GM19328 (cell line): ENCODE measurements around the gene PAXX.

Experiments
- ATAC-seq: cut with Tn5 transposase; IDR thresholded peaks from one replicate; pipeline ENCODE4 v1.9.1; 2021; ENCODE audit warnings: mild to moderate bottlenecking, moderate library complexity; ENCODE audit not compliant: unreplicated experiment

PAXX gene

DNA sequence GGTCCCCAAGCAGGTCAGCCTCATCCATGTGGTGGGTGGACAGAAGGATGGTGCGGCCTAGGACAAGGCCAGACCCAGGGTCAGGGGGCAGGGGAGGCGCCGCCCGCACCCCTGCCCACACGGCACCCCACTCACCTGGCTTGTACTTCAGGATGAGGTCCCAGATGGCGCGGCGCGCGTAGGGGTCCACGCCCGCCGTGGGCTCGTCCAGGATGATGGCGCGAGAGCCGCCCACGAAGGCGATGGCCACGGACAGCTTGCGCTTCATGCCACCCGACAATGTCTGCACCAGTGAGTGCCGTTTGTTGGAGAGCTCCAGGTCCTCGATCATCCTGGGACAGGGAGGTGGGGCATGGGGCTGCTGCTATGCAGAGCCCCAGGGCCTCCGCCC, 23.3 kb downstream of the PAXX start:
- ATAC-seq = no peak

DNA sequence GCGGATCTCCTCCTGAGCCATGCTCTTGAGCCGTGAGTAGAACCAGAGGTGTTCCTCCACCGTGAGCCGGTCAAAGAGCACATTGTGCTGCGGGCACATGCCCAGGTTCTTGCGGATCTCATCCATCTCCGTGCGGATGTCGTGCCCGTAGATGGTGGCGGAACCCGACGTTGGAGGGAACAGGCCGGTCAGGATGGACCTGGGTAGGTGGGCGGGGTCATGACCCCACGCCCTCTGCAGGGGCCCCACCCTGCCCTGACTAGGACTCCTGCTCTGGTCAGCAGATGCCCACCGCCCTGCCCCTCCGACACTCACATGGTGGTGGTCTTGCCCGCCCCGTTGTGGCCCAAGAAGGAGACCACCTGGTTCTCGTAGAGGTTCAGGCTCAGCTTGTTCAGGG, 23.8 kb downstream of the PAXX start:
- no peak for ATAC-seq

DNA sequence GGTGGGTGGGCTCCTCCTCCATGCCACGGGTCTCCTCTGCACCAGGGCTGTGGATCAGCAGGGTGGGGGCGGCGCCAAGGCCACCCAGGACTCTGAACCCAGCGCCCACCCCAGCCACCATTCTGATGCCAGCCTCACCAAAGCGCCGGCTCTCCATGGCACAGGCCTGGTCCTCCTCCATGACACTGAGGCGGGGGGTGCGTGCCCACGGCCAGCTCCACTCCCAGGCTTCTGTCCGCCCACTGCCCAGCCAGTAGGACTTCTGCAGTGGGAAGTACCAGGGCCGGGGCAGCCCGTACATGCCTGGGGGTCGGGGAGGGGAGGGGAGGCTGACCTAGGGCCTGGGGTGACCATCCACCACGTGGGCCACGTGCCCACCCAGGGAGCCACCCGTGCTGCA, 24.2 kb downstream of the PAXX start:
- no peak for ATAC-seq

DNA sequence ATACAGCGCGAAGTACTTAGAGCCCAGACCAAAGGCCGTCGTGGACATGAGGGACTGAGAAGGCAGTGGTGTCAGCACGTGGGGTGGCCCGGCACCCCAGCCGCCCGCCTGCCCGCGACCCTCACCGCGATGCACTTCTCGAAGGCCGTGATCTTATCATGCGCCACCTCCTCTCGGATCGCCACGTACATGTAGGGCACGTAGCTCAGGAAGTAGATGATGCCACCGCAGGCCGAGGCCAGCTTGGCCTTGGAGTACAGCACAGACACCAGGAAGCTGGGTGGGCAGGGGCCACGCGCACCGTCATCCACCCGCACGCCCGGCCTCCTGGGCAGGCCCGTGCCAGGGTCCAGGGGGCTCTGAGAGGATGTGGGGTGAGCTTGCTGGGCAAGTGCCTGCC, 24.8 kb downstream of the PAXX start:
- ATAC-seq = no peak

DNA sequence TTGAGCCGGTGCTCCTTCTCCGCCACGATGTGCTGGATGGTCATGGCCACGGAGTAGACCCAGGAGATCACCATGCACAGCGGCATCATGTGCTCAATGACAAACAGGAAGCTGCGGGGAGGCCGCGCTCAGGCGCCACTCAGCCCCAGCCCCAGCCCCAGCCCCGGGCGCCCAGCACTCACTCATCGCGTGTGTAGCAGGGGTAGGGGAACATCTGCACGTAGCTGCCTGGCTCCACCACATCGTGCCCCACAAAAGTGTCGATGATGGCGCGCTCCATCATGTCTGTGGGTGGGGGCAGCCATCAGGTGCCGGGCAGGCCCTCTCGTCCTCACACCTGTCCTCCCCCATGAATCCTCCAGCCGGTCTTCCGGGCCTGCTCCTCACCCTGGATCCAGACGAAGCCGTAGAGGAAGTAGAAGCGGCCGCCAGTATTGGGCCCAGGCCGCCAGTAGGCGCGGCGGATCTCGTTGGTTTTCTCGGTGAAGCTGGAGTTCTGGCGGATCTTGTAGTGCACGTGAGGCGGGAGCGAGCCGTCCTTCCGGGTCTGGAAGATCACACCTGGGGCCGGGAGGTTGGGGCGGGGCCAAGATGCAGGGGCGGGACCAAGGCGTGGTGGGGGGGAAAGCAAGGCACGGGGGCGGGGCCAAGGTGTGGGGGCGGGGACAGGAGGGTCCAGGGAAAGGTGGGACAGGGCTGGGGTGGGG, 25.7 kb downstream of the PAXX start:
- ATAC-seq = no peak

DNA sequence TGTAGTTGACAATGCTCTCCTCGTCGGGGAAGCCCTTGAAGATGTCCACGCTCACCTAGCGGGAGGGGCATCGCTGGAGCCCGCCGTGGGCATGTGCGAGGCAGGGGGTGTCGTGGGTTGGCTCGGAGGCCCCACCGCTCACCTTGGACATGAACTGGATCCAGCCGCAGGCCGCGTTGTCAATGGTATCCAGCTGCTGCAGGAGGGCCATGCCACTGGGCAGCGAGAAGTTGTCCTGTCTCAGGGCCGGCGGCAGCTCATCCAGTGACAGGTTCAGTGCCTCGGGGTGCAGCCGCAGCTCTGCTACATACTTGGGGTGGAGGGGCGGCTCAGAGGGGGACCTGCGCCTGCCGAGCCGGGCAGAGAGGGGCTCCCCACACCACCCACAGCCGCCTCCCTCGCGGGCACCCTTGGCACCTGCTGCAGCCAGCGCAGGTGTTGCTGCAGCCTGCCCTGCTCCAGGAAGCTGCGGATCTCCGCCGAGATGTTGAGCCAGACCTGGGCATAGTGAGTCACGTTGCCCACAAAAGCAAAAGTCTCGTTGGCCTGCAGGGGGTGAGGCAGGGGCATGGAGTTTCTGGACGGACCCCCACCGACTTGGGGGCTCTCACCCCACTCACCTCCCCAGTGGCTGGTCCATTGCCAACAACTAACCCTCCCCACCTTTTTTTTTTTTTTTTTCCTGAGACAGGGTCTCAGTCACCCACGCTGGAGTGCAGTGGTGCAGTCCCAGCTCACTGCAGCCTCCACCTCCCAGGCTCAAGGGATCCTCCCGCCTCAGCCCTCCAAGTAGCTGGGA, 26.7 kb downstream of the PAXX start:
- ATAC-seq = no peak

DNA sequence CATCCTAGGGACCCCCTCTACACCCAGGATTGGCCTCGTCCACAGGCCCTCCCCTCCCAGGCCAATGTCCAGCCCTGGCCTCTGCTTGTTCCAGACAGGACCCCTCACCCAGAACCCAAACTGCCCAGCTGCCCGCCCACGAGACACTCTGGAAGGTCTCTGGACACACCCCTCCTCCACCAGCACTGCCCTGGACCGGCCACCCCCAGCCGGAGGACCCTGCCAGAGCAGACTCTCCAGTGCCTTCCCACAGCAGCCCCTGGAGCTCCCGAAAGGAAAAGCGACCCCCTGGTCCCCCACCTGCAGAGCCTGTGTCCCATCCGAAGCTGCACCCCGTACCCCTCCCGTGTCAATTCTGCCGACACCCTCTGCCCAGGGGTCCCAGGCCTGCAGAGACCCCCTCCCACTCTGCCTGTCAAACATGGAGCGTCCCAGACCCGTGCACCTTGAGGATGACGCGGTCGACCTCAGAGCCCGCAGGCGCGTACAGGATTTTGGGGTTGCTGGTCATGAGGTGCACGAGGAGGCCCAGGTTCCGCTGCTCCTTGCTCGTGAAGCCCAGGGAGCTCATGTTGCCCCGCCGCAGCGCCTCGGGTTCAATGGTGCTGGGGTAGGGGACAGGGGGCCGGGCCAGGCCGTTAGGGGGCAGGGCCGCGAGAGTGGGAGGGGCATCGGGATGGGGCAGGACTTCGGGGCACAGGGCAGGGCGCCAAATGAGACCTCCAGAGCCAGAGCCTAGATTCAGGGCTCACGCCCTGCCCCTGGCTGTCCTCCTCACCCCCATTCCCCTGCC, 27.9 kb downstream of the PAXX start:
- ATAC-seq = no peak

DNA sequence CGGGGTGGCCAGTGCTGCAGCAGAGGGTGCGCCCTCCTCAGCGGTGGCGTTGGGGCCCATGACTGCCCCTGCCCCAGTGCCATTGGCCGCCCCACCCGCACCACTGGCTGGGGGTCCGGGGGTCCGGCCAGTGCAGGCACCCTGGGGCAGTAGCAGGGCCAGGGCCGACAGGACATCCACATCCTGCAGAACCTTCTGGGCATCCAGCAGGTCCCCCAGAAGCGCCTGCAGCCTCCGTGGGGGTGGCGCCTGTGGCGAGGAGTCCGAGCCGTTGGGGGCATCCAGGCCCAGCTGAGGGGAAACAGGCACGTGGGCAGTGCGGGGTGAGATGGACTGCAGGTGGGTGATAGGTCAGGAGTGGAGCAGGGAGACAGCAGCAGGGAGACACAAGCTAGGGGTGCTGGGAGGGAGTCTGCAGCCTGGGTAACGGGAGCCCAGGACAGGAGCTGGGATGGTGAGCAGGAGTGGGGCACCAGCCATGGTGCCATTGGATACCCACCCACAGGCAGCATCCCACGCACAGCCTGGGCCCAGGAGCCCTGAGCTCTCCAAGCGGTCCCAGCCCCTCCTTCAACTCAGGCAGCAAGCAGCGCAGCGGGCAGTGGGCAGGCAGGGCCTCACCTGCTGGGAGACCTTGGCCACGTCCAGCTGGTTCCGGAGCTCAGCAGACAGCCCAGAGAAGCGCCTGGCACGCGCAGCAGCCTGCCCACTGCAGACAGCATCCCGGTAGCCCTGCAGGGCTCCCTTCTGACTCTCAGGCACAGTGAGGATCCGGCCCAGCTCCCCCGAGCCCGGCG, 28.7 kb downstream of the PAXX start:
- ATAC-seq = no peak

DNA sequence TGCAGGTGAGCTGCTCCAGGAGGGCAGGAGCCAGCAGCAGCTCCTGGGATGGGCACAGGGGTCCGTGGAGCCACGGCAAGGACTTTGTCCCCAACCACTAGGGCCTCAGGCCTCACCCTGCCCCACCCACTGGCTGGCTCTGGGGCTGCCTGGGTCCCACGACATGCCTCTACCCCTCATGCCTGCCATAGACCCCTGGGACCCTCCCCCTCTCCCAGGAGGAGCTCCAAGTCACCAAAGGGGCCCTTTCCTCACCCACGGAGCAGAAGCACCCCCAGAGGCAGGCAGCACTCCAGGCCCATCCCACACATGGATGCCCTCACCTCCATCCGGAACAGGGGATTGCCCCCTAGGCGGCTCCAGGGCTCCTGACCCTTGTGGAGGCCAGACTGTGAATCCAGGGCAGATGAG, 29.4 kb downstream of the PAXX start:
- ATAC-seq = no peak

DNA sequence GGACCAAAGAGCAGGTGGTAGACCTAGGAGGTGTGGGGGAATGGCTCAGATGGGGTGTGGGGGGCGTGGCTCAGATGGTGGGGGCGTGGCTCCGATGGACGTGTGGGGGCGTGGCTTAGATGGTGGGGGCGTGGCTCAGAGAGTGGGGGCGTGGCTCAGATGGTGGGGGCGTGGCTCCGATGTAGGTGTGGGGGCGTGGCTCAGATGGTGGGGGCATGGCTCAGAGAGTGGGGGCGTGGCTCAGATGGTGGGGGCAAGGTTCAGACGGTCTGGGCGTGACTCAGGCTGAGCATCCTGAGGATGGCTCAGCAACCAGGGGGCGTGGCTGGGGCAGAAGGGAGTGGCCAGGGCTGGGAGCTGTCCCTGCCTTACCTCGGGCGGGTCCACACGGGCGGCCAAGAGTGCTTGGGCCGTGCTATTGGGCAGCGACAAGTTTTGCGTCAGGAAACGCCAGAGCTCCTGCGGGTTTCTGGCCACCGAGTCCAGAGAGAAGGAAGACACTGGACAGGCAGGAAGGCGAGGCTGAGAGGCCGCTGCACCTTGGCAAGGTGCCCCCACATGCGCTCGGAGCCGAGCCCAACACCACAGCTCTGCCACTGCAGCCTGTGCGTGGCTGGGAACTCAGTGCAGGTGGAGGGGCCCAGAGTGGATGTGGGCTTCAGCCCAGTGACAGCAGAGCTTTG, 29.9 kb downstream of the PAXX start:
- ATAC-seq = no peak

DNA sequence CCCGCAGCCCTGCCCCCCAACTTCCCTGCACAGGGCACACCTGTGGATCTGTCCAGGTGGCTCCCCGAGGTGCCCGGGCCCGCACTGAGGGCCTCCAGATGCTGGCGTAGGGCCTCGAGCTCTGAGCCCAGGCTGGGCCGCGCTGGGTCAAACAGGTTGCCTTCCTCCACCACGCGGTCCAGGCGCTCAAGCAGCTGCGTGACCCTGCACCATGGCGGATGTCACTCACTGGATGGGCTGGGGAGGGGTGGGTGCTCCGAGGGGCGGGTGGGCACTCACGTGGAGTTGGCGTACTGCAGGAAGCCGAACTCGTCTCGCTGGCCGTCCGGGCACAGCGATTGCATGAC, 30.4 kb downstream of the PAXX start:
- ATAC-seq = no peak

DNA sequence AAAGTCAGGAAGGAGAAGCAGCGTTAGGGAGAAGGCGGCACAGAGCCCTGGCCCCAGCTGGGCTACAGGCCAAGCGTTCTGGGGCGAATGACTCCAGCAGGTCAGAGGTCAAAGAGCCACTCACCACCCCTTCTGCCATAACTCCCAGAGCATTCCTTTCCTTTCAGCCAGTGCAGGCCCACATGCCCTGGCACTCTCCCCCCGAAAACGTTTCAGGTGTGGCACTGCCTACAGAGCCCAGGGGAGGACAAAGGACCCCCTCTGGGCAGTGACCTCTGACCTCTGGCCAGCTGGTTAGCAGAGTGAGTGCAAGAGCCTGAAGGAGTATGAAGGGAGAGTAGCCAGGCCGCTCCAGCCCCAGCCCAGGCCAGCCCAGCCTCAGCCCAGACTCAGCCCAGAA, 30.9 kb downstream of the PAXX start:
- no peak for ATAC-seq

DNA sequence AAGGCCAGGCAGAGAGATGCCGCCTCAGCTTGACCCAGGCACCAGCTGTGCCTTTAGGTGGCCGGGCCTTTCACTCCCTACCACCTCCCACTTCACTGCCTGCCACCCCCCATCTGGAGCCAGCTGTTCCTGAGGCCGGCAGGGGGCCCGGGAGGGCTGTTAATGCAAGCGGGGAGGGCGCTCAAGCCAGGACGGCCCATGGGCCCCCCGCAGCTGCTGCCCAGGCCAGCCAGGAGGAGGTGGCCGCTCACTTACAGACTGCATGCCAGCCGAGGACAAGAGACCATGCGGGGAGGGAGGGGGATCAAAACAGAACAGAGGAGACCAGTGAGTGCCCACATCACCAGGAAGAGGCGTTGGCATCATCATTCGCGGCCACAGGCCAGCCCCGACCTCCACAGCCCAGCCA, 31.4 kb downstream of the PAXX start:
- no peak for ATAC-seq

DNA sequence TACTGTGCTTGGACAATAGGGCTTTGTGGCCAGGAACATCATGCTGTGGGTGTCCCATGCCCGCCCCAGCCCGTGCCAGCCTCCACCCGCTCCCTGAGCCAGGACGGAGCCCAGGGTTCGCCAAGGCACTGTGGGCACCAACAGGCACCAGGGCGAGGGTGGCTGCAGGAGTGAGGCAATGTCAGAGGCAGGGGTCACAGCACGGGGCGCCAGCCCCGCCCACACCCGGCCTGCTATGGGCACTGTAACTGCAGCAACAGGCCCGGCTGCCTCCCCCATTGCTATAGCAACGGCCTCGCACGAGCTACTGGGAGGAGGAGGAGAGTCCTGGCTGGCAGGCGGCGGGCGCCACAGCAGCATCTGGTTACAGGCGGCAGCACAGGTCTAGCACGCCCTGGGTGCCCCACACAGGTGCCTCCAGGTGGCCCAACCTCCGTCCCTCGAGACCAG, 33.3 kb downstream of the PAXX start:
- ATAC-seq = no peak

DNA sequence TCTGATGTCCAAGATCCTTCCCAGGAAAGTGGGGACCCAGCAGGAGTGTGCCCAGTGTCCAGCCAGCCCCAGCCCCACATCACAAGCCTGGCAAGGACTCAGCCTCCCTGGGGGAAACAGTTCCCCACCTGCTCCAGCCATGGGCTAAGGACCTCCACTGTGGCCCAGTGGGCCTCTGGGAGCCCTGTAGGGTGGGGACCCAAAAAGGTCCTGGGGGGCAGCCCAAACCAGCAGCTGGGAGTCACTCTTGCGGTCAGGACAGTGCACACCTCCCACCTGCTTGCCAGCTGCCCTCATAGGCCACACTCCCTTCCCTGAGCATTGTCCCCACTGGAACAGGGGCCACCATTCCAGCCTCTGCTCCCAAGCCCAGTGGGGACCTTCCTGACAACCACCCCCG, 34.2 kb downstream of the PAXX start:
- no peak for ATAC-seq

DNA sequence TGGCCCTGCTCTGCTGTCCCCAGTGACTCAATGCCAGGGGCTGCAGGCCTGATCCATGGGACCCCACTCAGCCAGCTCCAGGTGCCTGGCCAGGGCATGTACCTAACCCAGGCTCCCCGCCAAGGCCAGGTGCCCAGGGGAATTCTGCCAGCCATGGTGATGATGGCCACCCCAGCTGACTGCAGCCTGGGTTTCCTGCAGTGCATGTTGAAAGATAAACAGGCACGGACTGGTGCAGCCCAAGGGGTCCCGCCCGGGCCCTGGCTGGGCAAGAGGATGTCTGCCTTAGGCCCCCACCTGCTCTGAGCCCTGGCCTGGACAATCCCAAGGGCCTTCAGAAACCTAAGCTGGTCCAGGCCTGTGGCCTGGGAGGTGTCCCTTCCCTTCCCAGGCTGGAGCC, 34.6 kb downstream of the PAXX start:
- no peak for ATAC-seq

DNA sequence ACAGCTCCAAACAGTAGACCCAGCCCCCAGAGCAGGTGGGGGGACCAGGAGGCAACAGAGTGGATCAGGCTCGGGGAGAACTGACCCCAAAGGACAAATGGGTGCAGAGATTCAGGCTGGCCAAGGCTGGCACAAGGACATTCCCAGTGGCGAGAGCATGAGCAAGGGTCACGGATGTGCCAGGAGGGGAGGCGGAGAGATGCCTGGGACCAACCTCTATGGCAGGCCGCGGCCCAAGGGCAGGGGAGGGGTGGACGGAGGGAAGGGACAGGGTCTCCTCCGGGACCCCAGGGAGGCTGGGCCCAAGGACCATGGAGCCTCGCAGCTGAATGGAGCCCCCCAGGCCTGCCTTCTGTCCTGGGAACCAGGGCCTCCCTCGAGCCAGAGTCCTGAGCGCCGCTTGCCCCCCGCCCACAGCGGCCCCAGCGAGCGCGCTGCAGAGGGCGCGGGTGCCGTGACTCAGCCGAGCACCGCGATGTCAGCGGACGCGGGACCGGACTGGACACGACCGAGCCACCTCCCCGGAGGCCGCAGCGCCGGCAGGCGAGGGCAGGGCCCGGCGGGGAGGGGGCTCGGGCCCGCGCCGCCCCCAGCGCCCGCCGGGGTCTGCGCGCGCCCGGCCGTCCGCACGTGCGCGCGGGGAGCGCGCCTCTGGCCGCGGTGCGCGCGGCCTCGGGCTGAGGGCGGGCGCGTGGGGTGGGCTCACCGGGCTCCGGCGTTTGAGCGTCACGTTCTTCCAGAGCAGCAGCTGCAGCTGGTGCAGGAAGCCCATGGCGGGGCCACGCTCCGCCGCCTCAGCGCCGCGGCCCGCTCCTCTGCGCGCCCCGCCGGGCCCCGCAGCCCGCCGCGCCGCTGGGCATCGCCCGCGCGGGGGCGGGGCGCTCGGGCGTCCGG, 35.4 kb downstream of the PAXX start, which contains the start of gene ABCA2:
TSS of gene ABCA2 (minus strand) at position 869 of the 894 bp plus-strand sequence. CDS start at position 772, 97 bp downstream.
- ATAC-seq = no peak

DNA sequence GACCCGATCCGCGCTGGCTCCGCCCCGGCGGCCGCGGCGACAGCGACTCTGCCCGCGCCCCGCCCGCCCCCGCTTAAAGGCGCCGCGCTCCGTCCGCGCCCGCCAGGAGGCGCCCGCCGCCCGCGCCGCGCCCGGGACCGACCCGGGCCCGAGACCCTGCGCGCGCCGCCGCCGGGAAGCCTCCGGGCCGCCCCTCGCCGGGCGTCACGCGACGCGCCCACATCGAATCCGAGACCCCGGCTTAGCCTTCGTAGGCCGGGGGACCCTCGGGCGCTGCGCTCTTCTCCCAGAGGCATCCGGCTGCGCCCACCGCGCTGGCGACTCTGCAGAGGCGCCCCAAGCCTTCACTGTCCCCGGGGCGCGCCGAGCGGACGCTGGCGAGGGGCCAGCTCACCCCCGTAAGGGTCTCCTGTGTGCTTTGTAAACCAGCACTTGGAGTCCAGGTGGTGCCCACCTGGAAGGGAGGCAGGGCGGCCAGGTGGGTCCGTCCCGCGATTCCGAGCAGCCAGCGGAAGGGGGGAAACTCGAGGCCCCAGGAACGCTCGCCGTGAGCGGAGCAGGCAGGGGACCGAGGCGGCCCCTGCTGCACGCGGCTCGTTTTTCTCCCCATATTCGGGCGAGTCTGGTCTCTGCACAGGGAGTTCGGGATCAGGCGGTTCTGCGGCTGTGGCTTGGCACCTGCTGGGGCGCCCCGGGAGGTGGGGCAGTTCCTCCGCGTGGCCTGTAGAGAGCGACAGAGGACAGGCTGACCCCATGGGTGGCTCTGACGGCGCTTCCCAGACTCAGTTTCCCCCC, 36.2 kb downstream of the PAXX start:
- no peak for ATAC-seq
